Measurements from ENCODE around the gene PARD3. TPM values are rescaled to one million over a fixed set of nuclear protein-coding genes. Genes with fewer than 3 reads are reported as not detected.

Gene PARD3
- polyA plus RNA-seq, 2 of the 4 experiments (the other 2 are of a cell fraction) = 110 to 200 TPM

DNA sequence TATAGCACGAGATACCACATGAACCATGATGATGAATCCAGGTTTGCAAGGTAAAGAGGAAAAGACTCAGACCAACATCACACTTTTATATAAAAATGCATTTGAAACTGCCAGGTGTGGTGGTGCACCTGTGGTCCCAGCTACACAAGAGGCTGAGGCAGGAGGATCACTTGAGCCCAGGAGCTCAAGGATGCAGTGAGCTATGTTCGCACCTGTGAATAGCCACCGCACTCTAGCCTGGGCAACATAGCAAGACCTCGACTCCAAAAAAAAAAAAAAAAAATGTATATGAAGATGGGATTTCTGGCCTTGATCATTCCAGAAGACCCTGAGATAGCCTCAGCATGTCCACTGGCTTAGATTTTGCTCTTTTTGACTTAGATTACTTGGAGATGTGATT, 161.6 kb downstream of the PARD3 start:
- Histone ChIP-seq H3K27ac (no peak overlapping the region), H3K9me3 (no peaks in the 10 kb centered on the region), H3K4me2 (no peak overlapping the region), H3K4me1 (peaks cover 8% of the 10 kb centered on the region), H3K4me3 (no peak overlapping the region)
- FAIRE-seq = no peak
- POLR2A ChIA-PET = no interaction called here
- 91% methylated on average over 4 of the region's 4 CpGs for WGBS (ENCODE audit: missing lambda C conversion rate)
- ATAC-seq = no peak
- DNase-seq (ENCODE audit: low read depth in 1 of 2, low spot score in 1 of 2) = no peak
- CTCF ChIA-PET = interaction anchor here (1.2 to 3.6 kb wide), 4 partner anchors 7 to 341 kb away, joined by 3 to 18 read pairs (median 4); no protein-coding TSS in a partner anchor
- no peak for TF ChIP-seq CEBPB (IDR thresholded peaks at IDR 0.05)
- TF ChIP-seq TFCP2L1 (CRISPR knock-in tag; IDR thresholded peaks at IDR 0.05) = no peak

GRCh38 chr10:34651416-34652195, 163.5 kb downstream of the PARD3 start:
- ATAC-seq = no peak

DNA sequence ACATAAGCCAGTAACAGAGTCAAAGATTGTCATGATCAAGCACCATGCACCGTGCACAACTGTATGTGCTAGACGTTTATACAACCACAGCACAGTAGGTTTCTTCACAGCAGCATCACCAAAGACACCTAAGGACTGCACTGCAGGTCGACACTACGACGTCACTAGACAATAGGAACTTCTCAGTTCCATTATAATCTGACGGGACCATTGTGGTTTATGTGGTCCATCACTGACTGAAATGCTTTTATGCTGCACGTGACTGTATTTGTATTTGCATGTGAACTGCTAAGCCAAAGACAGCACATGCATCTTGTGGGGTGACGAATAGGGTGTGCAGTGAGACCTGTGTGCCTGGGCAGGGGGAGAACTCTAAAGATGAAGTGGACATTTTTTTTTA, 164.9 kb downstream of the PARD3 start:
- POLR2A ChIA-PET = no interaction called here
- no peak for FAIRE-seq
- DNase-seq (ENCODE audit: low read depth in 1 of 2, low spot score in 1 of 2) = no peak
- H3K9me3 ChIP-seq = no peaks in the 10 kb centered on the region
- CTCF ChIA-PET = interaction anchor here (4.7 kb wide), 1 partner anchor 12 kb away, joined by 48 read pairs; no protein-coding TSS in a partner anchor
- peaks cover under 1% of the 10 kb centered on the region; the same call in 2 of the 3 replicates for H3K4me1 ChIP-seq
- no peak for ATAC-seq
- no peak overlapping the region for H3K27ac ChIP-seq
- 83% methylated on average over 8 of the region's 8 CpGs for WGBS (ENCODE audit: missing lambda C conversion rate)
- H3K4me2 ChIP-seq = no peak overlapping the region
- H3K4me3 ChIP-seq = no peak overlapping the region
- no peak for TF ChIP-seq CEBPB (IDR thresholded peaks at IDR 0.05)
- TF ChIP-seq POLR2A (IDR thresholded peaks at IDR 0.05; ENCODE audit: low read length) = no peak
- no peak for TF ChIP-seq ZC3H11A (IDR thresholded peaks at IDR 0.05)
- TF ChIP-seq REST (IDR thresholded peaks at IDR 0.05) = no peak
- TF ChIP-seq MAFK (IDR thresholded peaks at IDR 0.05; ENCODE audit: partially characterized antibody) = no peak
- TF ChIP-seq, protein P1, sequence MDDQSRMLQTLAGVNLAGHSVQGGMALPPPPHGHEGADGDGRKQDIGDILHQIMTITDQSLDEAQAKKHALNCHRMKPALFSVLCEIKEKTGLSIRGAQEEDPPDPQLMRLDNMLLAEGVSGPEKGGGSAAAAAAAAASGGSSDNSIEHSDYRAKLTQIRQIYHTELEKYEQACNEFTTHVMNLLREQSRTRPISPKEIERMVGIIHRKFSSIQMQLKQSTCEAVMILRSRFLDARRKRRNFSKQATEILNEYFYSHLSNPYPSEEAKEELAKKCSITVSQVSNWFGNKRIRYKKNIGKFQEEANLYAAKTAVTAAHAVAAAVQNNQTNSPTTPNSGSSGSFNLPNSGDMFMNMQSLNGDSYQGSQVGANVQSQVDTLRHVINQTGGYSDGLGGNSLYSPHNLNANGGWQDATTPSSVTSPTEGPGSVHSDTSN (IDR thresholded peaks at IDR 0.05) = no peak
- no peak for TF ChIP-seq EHMT2 (IDR thresholded peaks at IDR 0.05; ENCODE audit: low read depth)
- no peak for TF ChIP-seq EP300 (IDR thresholded peaks at IDR 0.05)
- TF ChIP-seq MAZ (IDR thresholded peaks at IDR 0.05; ENCODE audit: borderline replicate concordance, low read depth, low read length) = no peak
- no peak for TF ChIP-seq KDM1A (IDR thresholded peaks at IDR 0.05; ENCODE audit: low read depth)
- TF ChIP-seq RARB (CRISPR knock-in tag; IDR thresholded peaks at IDR 0.05) = no peak
- TF ChIP-seq SMC3 (IDR thresholded peaks at IDR 0.05) = no peak

More at GRCh38 chr10:34651416-34652195, 163.5 kb downstream of the PARD3 start:
- Histone ChIP-seq H3K4me3 (no peak overlapping the region), H3K4me1 (peaks cover 8% of the 10 kb centered on the region), H3K4me2 (no peak overlapping the region), H3K9me3 (no peaks in the 10 kb centered on the region), H3K27ac (no peak overlapping the region)
- no peak for FAIRE-seq
- TF ChIP-seq CBX2 (IDR thresholded peaks at IDR 0.05; ENCODE audit: borderline replicate concordance, low read depth) (no peak), REST (IDR thresholded peaks at IDR 0.05) (no peak), ESRRA (IDR thresholded peaks at IDR 0.05; ENCODE audit: borderline replicate concordance, low read length) (no peak), BHLHE40 (IDR thresholded peaks at IDR 0.05; ENCODE audit: low read depth, low read length) (no peak), POLR2AphosphoS2 (conservative IDR thresholded peaks at IDR 0.05; ENCODE audit: low read length) (no peak), EP300 (IDR thresholded peaks at IDR 0.05) (no peak), SMC3 (IDR thresholded peaks at IDR 0.05) (no peak), MAX (IDR thresholded peaks at IDR 0.05) (no peak), HOXB13 (CRISPR knock-in tag; IDR thresholded peaks at IDR 0.05; ENCODE audit: low read depth) (no peak), SREBF2 (IDR thresholded peaks at IDR 0.05) (no peak), MAFK (IDR thresholded peaks at IDR 0.05; ENCODE audit: partially characterized antibody) (no peak), RCOR1 (IDR thresholded peaks at IDR 0.05; ENCODE audit: low read depth, low read length) (no peak), NR3C1 (IDR thresholded peaks at IDR 0.05) (no peak)
- ChIA-PET POLR2A (no interaction called here), CTCF (interaction anchor here (0.6 to 1.9 kb wide), 4 partner anchors 13 to 342 kb away, joined by 3 to 6 read pairs (median 4); no protein-coding TSS in a partner anchor)
- WGBS (ENCODE audit: missing lambda C conversion rate) = 93% methylated on average over 12 of the region's 12 CpGs
- no peak for DNase-seq (ENCODE audit: low read depth in 1 of 2, low spot score in 1 of 2)

All from A549 (cell line).